Suprapubic skin (tissue), 4 donors: Measurements from ENCODE around the gene MALRD1.

Experiments used
- CTCF ChIP-seq, 2 donors: fragments of 200-600 bp in 1 of 2; fragments of 450-650 bp in 1 of 2; sonication (generic) in 1 of 2; IDR thresholded peaks; one replicate each; pipeline ENCODE4 v1.5.1; 2016 to 2019; ENCODE audit warnings: antibody characterized with exemption in 2 of 2, mild to moderate bottlenecking in 1 of 2, moderate library complexity in 1 of 2
- POLR2A ChIP-seq, 2 donors: fragments of 450-650 bp; IDR thresholded peaks; one replicate each; pipeline ENCODE4 v1.6.1; 2017; ENCODE audit warnings: antibody characterized with exemption in 2 of 2, mild to moderate bottlenecking in 2 of 2, moderate library complexity in 2 of 2
- POLR2AphosphoS5 ChIP-seq, 3 donors: sonication (generic); formaldehyde crosslinking; IDR thresholded peaks; one replicate each; pipeline ENCODE4 v1.6.1; 2017; ENCODE audit warnings: antibody characterized with exemption in 3 of 3

GRCh38 chr10:19620811-19621210 lies 572.2 kb downstream of the MALRD1 start:
- TF ChIP-seq CTCF (IDR thresholded peaks at IDR 0.05) = no peak
- no peak for TF ChIP-seq POLR2A (IDR thresholded peaks at IDR 0.05)
- TF ChIP-seq POLR2AphosphoS5 (IDR thresholded peaks at IDR 0.05) = no peak
